Left cardiac atrium (tissue), 4 donors: ENCODE results near the gene MED31. TPM values are rescaled to one million over a fixed set of nuclear protein-coding genes. Genes with fewer than 3 reads are reported as not detected.
"Not testable (repeated sequence)": the region's sequence is repeated elsewhere in the genome, so short reads cannot be mapped to it uniquely, and the experiment has no call there.

Experiments used
- ATAC-seq, 2 donors: fragments of 200-7000 bp; cut with Tn5 transposase; one replicate each; pipeline ENCODE4 v1.9.1; 2020; ENCODE audit warnings: mild to moderate bottlenecking in 2 of 2, moderate library complexity in 2 of 2
- DNase-seq: peaks from one replicate; pipeline ENCODE4 v3.0.0-alpha.2; 2020
- intact Hi-C, 2 donors: fragments of 100-400 bp; cut with DNase I; formaldehyde crosslinking; loops; one replicate each; pipeline versions ENCODE4 v1.14.1 to v1.15.1; 2022 to 2023
- total RNA-seq, 2 donors: library from RNA; stranded (reverse); fragmentation: NEBNext Ultra II Directional; extraction: Animal tissue kit (Norgen Biotek cat#: 25700); gene quantifications; one replicate each; pipeline ENCODE4 v1.2.1, GENCODE V29; 2021
- donor health status: DM: no; HTN: yes; CAD: no.
- donor health status: DM: no; HTN: yes; CAD: no; lungs with severe emphysema.
- donor health status: DM: yes; HTN: yes; CAD: no.
- donor health status: Dilated cardiomyopathy.

Gene MED31
- total RNA-seq, 2 donors from 2014 or later: 14.7 to 15.6 TPM

DNA sequence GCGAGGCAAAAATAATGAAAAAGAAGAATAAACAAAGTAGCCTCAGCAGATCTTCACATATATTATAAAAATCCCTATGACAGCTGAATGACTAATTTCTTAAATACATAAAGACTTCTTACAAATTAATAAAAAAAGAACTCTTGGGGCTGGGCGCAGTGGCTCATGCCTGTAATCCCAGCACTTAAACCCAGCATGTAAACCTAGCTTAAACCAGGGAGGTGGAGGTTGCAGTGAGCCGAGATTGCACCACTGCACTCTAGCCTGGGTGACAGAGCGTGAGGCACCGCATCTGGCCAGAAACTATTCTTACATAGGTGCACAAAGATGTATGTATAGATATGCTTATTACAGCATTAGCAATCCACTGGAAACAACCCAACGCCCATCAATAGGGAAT lies 27.8 kb upstream of the MED31 start:
- ATAC-seq: no peak
- no peak for DNase-seq
- intact Hi-C loops: no loop called here

DNA sequence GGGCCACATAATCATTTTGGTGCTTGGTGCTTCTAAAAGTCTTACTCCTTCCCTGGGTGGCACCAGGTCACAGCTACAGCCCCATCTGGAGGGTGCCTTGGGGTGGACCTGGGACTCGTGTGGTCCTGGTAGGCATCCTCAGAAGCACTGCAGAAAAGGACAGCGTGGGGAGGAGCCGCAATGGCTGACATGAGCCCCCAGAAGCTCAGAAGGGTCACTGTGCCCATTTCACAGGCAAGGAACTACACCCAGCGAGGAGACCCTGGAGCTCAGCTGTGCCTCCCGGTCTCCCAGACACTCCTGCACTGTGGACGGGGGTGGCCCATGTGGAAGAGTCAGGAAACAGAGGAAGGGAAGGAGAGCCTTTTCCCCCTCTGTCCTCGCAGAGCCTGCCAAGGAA lies 26.5 kb upstream of the MED31 start:
- intact Hi-C loops: no loop called here
- no peak for ATAC-seq

DNA sequence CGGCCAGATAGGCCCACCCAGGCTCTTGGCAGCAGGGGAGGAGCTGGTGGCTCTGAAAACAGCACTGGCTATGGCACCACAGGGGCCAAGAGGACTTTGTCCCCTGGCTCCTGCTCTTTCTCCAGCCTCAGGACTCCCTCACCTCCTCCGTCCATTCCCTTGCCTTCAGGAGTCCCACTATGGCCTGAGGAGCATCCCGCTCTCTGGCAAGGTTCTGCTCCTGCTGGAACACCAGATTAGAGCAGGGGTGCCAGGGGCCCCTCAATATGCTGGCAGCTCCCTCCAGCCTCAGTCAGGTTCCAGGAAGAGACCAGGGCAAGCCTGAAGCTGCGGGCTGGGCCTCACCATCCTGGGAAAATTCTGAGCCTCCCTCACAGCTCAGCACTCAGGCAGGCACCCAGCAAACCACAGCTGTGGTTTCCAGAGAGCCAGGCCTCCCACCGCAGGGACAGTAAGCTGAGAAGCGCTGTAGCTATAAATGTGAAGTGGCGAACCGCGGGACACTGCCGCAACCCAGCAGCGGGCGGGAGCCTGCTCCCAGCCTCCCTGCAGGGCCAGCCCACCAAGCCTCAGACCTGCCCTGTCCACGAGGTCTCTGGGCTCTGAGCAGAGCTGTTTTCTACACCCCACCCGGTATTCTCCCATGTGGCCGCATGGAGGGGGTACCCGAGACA lies 25.9 kb upstream of the MED31 start:
- intact Hi-C loops: no loop called here
- DNase-seq (no peak), ATAC-seq (no peak)

More for the DNA sequence above, 26.5 kb upstream of the MED31 start:
- DNase-seq: no peak

DNA sequence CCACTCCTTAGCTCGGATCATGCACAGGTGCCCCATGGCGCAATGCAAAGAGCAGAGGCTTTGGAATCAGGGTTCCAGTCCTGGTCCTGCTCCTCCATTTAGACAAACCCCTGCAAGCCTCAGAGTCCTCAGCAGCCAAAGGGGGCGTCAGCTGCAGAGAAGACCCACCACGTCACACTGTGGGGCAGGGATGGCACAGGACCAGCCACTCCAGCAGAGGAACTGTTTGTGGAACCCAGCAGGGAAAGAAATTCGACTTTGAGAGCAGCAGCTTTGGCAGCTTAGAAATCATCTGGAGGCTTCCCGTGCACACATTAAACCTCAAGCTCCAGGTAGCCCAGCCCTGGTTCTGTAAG lies 25.4 kb upstream of the MED31 start:
- ATAC-seq (no peak), DNase-seq (no peak)
- intact Hi-C loops: no loop called here

DNA sequence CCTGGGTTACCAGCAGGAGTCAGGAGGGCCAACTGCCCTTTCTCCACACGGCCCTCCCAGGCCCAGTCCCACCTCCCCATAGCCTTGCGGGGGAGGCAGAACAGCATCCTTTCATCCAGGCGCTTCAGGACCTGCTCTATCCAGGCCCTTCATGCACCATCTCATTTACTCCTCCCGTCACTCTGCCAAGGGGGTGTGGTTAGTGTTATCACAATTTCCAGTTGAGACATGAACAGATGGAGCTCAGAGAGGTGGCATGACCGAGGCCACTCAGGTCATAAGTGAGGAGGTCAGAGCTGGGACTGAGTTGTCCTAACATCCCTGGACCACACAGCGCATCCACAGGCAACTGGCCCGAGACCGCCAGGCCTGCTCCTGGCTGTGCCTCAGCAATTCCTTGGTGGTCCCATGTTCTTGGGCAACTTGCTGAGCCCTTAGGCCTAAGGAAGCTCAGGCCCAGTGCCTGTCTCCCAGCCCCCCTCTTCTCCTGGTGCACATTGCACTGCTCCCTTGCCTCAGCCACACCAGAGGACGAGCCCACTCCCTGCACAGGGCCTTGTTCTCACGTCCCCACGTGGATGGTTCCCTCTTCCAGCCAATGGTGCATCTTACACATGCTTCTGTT lies 23.9 kb upstream of the MED31 start:
- intact Hi-C loops: no loop called here
- DNase-seq (no peak), ATAC-seq (no peak)

DNA sequence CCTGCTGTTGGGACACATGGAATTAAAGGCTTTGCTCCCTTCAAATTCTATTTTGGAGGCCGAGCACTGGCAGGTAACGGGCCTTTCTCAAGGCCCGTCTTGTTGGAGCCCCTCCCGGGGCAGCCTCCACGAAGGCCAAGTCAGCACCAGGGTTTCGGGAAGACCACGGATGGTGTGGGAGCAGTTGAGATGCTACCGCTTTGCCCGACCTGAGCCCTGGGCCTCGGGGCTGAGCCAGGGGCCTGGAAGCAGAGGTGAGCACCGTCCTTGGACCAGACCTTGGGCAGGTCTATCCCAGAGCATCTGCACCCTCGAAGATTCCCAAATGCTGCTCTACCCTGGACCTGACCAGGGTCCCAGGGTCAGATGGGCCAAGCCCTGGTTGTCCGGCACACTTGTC lies 23.2 kb upstream of the MED31 start:
- no peak for DNase-seq
- intact Hi-C loops: no loop called here
- ATAC-seq: no peak

DNA sequence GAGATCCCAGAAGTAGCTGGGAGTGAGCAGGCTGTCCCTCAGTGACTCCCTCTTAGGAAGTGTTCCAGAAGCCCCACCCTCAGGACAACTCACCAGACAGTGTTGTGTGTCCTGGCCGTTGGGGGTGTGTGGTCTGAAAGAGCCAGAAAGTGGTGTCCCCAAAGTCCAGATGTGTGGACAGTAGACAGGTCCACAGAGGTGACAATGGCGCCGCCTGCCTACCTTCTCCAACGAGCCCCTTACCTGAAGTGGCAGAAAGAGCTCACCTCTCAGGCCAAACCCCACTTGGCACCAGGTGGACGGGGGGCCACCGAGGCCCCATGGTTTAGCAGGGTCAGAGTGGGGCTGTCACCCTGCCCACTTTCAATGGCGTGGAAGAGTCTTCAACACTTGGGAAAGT lies 20.0 kb upstream of the MED31 start:
- intact Hi-C loops: no loop called here
- no peak for DNase-seq
- ATAC-seq: no peak

DNA sequence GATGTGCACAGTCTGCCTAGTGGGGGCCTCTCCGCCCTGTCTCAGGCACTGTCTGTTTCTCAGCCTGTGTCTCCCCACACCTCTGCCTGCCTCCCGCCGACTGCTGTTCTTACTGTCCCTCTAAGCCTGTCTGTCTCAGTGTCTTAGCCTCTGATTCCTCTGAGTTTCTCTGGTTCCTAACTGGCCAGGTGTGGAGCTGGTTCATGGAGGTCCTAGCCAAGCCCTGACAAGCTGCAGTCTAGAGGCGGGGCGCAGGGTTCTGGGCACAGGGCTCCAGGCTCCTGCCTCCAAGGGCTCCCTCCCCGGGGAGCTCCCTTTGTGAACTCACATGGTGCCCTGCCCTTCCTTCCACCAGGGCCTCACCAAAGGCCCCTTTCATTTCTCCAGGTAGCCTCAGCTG lies 19.6 kb upstream of the MED31 start:
- ATAC-seq: no peak

DNA sequence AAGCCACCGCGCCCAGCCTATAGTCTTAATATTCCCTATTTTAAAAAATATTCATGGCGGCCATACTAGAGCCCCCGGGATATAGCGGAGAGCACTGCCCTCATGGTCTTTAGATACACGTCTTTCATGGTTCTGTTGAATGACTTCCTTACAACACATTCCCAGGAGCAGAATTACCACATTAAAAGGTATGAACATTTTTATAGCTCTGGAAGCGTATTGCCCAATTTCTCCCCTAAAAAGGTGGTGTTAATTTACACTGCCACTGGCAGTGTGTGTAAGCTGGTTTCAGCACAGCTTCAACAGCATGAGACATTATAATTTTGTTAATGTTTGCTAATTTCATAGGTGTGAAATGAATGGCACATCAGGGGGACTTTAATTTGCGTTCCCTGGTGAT lies 19.2 kb upstream of the MED31 start:
- no peak for ATAC-seq
- intact Hi-C loops: no loop called here

More for the DNA sequence above, 19.6 kb upstream of the MED31 start:
- intact Hi-C loops: no loop called here
- no peak for DNase-seq

DNA sequence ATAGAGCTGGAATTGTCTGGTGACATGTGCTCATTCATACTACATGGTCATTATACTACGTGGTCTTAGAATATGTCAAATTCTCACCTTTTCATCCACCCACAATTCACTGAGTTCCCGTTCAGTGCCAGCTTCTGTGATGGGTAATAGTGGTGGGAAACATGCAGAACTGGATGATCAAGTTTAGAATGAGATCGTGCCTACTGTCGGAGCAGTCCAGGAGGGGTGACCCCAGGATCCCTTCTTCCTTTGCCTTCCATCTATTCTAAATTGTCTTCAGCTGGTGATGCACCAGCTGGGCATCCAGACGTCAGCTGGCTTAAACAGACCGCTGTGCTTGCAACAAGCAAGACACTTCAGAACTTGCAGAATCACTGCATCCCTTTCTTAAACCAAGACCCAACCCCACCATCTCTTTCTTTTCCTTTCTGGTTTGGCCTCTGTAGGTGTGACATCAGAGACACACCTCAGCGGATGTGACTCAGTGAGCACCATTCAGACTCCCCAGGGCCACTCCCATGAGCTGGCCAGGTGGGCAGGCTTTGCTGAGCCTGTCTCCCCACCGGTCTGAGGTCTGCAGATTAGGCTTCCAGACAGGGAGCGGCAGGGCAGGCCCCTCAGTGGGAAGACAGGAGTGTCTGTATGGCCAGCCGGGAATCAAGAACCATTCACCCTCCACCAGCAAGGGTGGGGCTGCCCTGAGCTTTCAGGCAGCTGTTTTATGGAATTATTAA lies 18.2 kb upstream of the MED31 start:
- intact Hi-C loops: no loop called here
- no peak for ATAC-seq
- no peak for DNase-seq

More for the DNA sequence above, 19.2 kb upstream of the MED31 start:
- no peak for DNase-seq

DNA sequence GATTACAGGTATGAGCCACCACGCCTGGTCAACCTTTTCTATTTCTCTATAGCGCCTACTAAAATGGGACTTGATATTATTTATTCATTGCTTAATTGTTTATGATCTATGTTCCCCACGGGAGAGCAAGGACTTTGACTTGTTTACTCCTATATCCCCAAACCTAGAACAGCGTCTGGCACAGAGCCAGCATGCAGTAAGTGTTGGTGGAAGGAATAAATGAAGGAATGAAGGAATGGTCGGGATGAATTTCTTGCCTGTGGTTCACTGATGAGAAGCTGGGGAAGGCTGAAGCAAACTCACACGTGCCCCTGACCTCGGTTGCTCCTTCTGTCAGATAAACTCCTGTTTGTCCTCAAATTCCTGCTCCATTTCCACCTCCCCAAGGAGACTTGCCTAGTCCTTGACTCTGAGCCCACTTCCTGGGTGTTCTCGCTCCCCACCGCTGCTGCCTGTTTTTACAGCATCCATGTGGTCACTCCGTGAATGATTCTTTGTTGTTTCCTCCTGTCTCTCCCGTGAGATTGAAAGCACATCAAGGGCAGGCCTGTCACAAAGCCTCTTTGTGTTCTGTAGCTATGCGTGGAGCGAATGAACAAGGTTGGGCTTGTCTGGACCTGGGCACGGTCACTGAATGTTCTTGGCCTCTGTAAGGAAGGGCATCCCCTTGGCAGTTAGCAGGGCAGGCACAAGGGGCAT lies 17.5 kb upstream of the MED31 start:
- DNase-seq (no peak), ATAC-seq (no peak)
- intact Hi-C loops: no loop called here

DNA sequence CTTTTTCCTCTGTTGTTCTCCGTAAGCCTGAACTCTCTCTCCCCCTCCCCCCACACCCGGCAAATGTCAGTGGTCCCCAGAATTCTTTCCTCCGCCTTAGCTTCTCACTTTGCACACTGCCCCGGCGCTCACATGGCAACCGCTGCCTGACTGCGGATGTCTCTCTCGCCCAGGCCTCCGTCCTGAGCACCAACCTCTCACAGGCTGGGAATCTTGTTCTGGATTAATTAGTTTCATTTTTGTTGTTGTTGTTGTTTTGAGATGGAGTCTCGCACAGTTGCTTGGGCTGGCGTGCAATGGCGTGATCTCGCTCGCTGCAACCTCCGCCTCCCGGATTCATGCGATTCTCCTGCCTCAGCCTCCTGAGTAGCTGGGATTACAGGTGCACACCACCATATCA lies 16.8 kb upstream of the MED31 start:
- ATAC-seq (no peak), DNase-seq (no peak)
- intact Hi-C loops: no loop called here

DNA sequence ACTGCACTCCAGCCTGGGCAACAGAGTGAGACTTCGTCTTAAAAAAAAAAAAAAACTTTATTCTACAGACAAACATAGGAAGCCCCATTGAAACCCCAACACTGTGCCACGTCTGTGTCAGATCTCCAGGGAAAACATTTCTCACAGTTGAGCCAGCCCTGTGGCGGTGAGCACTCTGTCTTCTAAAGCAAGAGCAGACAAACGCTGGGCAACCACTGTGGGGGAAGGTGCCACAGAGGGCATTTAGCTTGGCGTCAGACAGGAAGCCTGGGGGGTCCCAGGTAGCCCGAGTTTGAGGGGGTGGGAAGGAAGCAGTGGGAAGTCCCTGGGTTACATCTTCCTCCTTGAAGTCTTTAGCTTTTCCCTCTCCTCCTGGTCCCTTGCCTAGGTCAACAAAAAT lies 16.1 kb upstream of the MED31 start:
- DNase-seq (no peak), ATAC-seq (no peak)
- intact Hi-C loops: loop anchor here in 1 of 2 donors (2.0 kb wide), 1 partner anchor 175 kb away; no protein-coding TSS in a partner anchor

DNA sequence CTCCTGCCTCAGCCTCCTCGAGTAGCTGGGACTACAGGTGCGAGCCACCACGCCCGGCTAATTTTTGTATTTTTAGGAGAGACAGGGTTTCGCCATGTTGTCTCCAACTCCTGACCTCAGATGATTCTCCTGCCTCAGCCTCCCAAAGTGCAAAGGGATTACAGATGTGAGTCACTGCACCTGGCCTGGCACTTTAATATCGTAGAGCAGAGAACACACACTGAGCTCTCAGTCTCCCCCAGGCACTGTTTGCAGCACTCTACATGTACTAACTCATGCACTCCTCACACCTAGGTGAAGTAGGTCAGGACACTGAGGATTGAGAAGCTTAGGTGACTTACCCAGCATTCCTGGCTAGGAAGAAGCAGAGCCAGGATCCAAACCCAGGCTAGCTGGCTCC lies 15.2 kb upstream of the MED31 start:
- DNase-seq: no peak
- intact Hi-C loops: loop anchor here in 1 of 2 donors (2.0 kb wide), 1 partner anchor 176 kb away; no protein-coding TSS in a partner anchor
- no peak for ATAC-seq

DNA sequence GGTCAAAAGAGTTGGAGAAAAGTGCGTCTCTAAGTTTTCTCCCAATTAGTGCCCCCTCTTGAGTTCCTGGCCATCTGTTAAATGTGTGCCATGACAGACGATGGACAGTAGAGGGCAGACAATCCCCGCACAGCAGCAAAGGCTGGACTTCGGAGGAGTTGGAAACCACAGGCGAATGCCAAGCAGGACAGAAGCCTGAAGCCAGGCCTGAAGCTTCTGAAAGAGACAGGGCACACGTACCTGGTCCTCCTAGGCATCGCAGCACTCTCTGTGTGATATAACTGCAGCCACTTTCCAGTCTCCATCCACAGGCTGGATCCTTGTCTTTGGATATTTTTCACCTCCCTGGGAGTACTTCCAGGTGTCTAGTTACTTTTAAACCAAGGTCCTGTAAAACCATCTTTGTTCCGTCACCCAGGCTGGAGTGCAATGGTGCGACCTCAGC lies 14.7 kb upstream of the MED31 start:
- peak; percentile 67 for DNase-seq
- intact Hi-C loops: loop anchor here in 1 of 2 donors (2.0 kb wide), 1 partner anchor 177 kb away; no protein-coding TSS in a partner anchor
- ATAC-seq: peak; percentile 88 to 94

DNA sequence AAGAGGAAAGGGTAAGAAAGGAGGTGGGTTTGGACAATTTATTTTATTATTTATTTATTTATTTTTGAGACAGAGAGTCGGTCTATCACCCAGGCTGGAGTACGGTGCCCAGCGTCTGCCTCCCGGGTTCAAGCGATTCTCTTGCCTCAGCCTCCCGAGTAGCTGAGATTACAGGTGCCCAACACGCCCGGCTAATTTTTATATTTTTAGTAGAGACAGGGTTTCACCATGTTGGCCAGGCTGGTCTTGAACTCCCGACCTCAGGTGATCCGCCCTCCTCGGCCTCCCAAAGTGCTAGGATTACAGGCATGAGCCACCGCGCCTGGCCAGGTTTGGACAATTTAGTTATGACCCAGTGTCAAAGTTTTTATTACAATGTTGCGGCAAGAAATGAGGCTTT lies 11.8 kb upstream of the MED31 start:
- intact Hi-C loops, DNase-seq, ATAC-seq: not testable (repeated sequence)

DNA sequence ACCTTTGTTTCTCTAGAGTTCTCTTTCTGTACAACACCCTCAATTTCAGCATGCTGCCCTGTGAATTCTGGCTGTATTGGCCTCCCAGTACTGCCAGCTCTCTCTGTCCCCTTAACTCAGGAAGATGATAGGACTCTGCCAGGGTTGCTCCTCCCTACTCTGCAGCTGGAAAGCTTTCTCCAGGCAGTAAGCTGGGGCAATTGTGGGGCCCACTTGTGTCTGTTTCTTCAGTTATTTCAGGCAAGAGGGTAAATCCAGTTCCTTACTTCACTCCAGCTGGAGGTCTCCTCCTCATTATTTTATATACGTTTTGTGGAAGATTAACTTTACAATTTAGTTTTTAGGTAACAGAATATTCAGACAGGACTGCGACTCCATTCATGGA lies 10.1 kb upstream of the MED31 start:
- intact Hi-C loops: no loop called here
- DNase-seq (no peak), ATAC-seq (no peak)

DNA sequence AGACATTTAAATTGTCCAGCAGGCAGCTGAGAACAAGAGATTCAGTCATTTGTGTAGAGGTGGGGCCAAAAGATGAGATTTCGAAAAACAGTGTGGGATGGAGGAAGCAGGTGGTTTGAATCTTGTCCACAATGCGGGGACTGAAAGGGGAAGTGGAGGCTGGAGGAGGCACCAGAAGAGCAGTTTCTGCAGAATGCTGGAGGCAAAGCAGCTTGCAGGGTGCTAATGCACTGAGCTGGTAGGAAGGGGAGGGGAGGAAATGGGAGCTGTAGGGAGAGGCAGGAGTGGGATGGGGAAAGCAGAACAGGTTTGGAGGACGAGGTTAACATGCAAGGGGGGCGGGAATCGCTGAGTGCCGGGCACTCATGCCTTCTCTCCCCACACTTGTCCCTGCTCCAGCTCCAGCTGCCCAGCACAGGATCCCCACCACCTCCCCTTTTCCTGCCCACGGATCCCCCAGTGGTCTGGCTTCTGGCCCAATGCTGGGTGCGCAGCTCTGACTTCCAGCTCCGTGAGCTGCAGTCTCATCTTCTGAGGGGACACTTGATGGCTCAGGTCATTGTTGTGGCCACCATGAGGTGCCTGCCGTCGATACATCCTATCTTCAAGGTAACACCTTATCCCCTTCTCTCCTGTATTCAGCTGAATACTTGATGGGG lies 9.5 kb upstream of the MED31 start:
- DNase-seq (no peak), ATAC-seq (peak in 1 of 2 donors; percentile 40)
- intact Hi-C loops: no loop called here

DNA sequence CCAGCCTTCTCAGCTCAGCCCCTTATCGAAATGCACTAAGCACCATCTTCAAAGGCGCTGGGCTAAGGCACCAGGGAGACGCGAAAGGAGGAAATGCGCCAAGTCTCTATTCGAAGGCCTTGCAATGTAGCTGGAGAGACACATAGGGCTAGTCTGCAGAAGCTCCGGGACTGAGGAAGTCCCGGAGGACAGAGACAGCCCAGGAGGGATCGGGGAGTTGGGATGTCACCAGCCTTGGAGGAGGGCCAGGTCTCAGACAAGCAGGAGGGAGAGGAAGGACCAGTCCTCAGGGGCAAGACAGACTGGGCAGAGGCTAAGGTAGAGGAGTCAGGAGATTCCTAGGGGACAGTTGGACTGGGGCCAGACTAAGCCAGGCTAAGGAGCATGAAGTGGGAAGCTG lies 8.7 kb upstream of the MED31 start:
- DNase-seq (no peak), ATAC-seq (no peak)
- intact Hi-C loops: no loop called here
